MCF 10A (cell line): ENCODE measurements around the gene MEIKIN. TPM values are rescaled to one million over a fixed set of nuclear protein-coding genes. Genes with fewer than 3 reads are reported as not detected.
"Not testable (repeated sequence)": the region's sequence is repeated elsewhere in the genome, so short reads cannot be mapped to it uniquely, and the experiment has no call there.

Experiments
- BruUV-seq: library from RNA; stranded (reverse); fragments of 400-500 nt; replicated peaks from 2 replicates; lab custom pipeline; 2021; lab: Mats Ljungman, UMichigan
- CTCF ChIA-PET: fragments of 300-600 bp; sonication (Branson Sonifier 250); formaldehyde crosslinking; extraction: SDS; loops from one replicate; lab custom pipeline; 2021; ENCODE audit warnings: antibody characterized with exemption, inconsistent platforms; lab: Yijun Ruan, JAX
- POLR2A ChIA-PET: fragments of 300-600, 350-650 bp; sonication (Branson Sonifier 250); formaldehyde crosslinking; extraction: SDS; loops from one replicate; lab custom pipeline; 2020; ENCODE audit warnings: antibody characterized with exemption, inconsistent platforms; lab: Yijun Ruan, JAX
- DNase-seq: peaks from one replicate; pipeline ENCODE4 v3.0.0-alpha.2; 2018; ENCODE audit not compliant: unreplicated experiment
- H3K27ac Mint-ChIP-seq: one replicate; pipeline ENCODE4 v1.8.0; 2022; ENCODE audit warnings: mild to moderate bottlenecking, low read depth, mixed read lengths; ENCODE audit not compliant: unreplicated experiment
- H3K27me3 Mint-ChIP-seq: one replicate; pipeline ENCODE4 v1.8.0; 2022; ENCODE audit warnings: mixed read lengths; ENCODE audit not compliant: insufficient read depth, unreplicated experiment
- H3K36me3 Mint-ChIP-seq: one replicate; pipeline ENCODE4 v1.8.0; 2022; ENCODE audit warnings: mild to moderate bottlenecking, moderate library complexity, mixed read lengths; ENCODE audit not compliant: insufficient read depth, unreplicated experiment
- H3K4me1 Mint-ChIP-seq: one replicate; pipeline ENCODE4 v1.8.0; 2022; ENCODE audit warnings: mixed read lengths; ENCODE audit not compliant: insufficient read depth, unreplicated experiment
- H3K4me3 Mint-ChIP-seq: one replicate; pipeline ENCODE4 v1.8.0; 2022; ENCODE audit warnings: mild to moderate bottlenecking, moderate library complexity, mixed read lengths; ENCODE audit not compliant: unreplicated experiment
- H3K9me3 Mint-ChIP-seq: one replicate; pipeline ENCODE4 v1.8.0; 2022; ENCODE audit warnings: mixed read lengths; ENCODE audit not compliant: unreplicated experiment
- intact Hi-C: fragments of 100-400 bp; cut with micrococcal nuclease; formaldehyde crosslinking; loops from 2 replicates; pipeline ENCODE4 v1.14.1; 2022
- total RNA-seq: library from RNA; stranded (reverse); gene quantifications from 2 replicates; pipeline ENCODE4 v1.2.3, GENCODE V29; 2022
- TF ChIP-seq, protein P1 (sequence below): fragments of 200-600 bp; IDR thresholded peaks from one replicate; pipeline ENCODE4 v1.8.0; 2022; ENCODE audit warnings: antibody characterized with exemption, mild to moderate bottlenecking; ENCODE audit not compliant: unreplicated experiment

MEIKIN gene
- total RNA-seq, 1 experiment from 2014 or later, result not detected

GRCh38 chr5:131848662-131849061, 96.8 kb downstream of the MEIKIN start:
- intact Hi-C loops, result no loop called here
- DNase-seq, result no peak
- no peaks in the 10 kb centered on the region for H3K4me1 Mint-ChIP-seq
- BruUV-seq, result no TSS peak
- POLR2A ChIA-PET, result no interaction called here
- no peak overlapping the region for H3K4me3 Mint-ChIP-seq
- TF ChIP-seq, protein P1, sequence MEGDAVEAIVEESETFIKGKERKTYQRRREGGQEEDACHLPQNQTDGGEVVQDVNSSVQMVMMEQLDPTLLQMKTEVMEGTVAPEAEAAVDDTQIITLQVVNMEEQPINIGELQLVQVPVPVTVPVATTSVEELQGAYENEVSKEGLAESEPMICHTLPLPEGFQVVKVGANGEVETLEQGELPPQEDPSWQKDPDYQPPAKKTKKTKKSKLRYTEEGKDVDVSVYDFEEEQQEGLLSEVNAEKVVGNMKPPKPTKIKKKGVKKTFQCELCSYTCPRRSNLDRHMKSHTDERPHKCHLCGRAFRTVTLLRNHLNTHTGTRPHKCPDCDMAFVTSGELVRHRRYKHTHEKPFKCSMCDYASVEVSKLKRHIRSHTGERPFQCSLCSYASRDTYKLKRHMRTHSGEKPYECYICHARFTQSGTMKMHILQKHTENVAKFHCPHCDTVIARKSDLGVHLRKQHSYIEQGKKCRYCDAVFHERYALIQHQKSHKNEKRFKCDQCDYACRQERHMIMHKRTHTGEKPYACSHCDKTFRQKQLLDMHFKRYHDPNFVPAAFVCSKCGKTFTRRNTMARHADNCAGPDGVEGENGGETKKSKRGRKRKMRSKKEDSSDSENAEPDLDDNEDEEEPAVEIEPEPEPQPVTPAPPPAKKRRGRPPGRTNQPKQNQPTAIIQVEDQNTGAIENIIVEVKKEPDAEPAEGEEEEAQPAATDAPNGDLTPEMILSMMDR, result no peak
- no peaks in the 10 kb centered on the region for H3K36me3 Mint-ChIP-seq
- H3K27ac Mint-ChIP-seq, result no peak overlapping the region
- H3K27me3 Mint-ChIP-seq, result no peaks in the 10 kb centered on the region
- H3K9me3 Mint-ChIP-seq, result peaks cover 23% of the 10 kb centered on the region
- CTCF ChIA-PET, result no interaction called here

DNA sequence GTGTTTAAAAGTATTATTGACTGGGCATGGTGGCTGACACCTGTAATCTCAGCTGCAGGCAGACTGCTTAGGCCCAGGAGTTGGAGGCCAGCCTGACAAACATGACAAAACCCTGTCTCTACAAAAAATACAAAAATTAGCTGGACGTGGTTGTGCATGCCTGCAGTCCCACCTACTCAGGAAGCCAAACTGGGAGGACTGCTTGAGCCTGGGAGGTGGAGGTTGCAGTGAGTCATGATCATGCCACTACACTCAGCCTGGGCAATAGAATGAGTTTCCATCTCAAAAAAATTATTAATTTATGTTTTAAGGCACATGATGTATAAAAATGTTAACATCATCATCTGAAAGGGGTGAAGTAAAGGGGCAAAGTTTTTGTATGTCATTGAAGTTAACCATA, 98.9 kb downstream of the MEIKIN start:
- POLR2A ChIA-PET, result interaction anchor here (0.7 to 1.0 kb wide), 2 partner anchors 9 to 50 kb away, joined by 4 read pairs; partner anchors contain the start of gene FNIP1
- no peak overlapping the region for H3K4me3 Mint-ChIP-seq
- no peaks in the 10 kb centered on the region for H3K36me3 Mint-ChIP-seq
- DNase-seq, result no peak
- H3K9me3 Mint-ChIP-seq, result peaks cover 28% of the 10 kb centered on the region
- H3K4me1 Mint-ChIP-seq, result no peaks in the 10 kb centered on the region
- CTCF ChIA-PET, result interaction anchor here (1.5 kb wide), 1 partner anchor 159 kb away, joined by 4 read pairs; no protein-coding TSS in a partner anchor
- no TSS peak for BruUV-seq
- TF ChIP-seq, protein P1, result no peak
- H3K27ac Mint-ChIP-seq, result no peak overlapping the region
- H3K27me3 Mint-ChIP-seq, result no peaks in the 10 kb centered on the region
- intact Hi-C loops, result no loop called here

- TF ChIP-seq, protein P1, result no peak
- no peak overlapping the region for H3K4me3 Mint-ChIP-seq
- peaks cover 28% of the 10 kb centered on the region for H3K9me3 Mint-ChIP-seq
- H3K4me1 Mint-ChIP-seq, result no peaks in the 10 kb centered on the region
- POLR2A ChIA-PET, result interaction anchor here (1.0 kb wide), 1 partner anchor 49 kb away, joined by 4 read pairs; the partner anchor contains the start of gene FNIP1
- CTCF ChIA-PET, result interaction anchor here (0.6 to 1.5 kb wide), 3 partner anchors 10 to 160 kb away, joined by 3 to 4 read pairs (median 3); no protein-coding TSS in a partner anchor
- no TSS peak for BruUV-seq
- DNase-seq, result no peak
- no peak overlapping the region for H3K27ac Mint-ChIP-seq
- no peaks in the 10 kb centered on the region for H3K36me3 Mint-ChIP-seq
- intact Hi-C loops, result no loop called here
- H3K27me3 Mint-ChIP-seq, result no peaks in the 10 kb centered on the region
Measured at GRCh38 chr5:131845828-131846227, 99.6 kb downstream of the MEIKIN start.

DNA sequence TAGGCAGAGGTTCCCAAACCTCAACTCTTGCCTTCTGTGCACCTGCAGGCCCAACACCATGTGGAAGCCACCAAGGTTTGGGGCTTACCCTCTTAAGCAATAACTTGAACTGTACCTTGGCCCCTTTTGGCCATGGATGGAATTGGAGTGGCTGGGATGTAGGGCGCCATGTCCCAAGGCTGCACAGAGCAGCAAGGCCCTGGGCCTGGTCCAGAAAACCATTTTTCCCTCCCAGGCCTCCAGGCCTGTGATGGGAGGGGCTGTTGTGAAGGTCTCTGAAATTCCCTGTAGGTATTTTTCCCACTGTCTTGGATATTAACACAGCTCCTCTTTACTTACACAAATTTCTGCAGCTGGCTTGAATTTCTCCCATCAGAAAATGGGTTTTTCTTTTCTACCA, 102.5 kb downstream of the MEIKIN start:
- H3K4me1 Mint-ChIP-seq, DNase-seq, BruUV-seq, H3K27ac Mint-ChIP-seq, H3K27me3 Mint-ChIP-seq, H3K4me3 Mint-ChIP-seq, H3K36me3 Mint-ChIP-seq, CTCF ChIA-PET, intact Hi-C loops: not testable (repeated sequence)
- H3K9me3 Mint-ChIP-seq, result peaks cover 38% of the 10 kb centered on the region
- POLR2A ChIA-PET, result interaction anchor here (0.7 kb wide), 1 partner anchor 45 kb away, joined by 4 read pairs; no protein-coding TSS in a partner anchor

- H3K4me3 Mint-ChIP-seq, intact Hi-C loops, CTCF ChIA-PET, H3K27ac Mint-ChIP-seq, BruUV-seq, DNase-seq, H3K27me3 Mint-ChIP-seq, H3K36me3 Mint-ChIP-seq, H3K4me1 Mint-ChIP-seq, POLR2A ChIA-PET, H3K9me3 Mint-ChIP-seq: not testable (repeated sequence)
Measured at GRCh38 chr5:131832702-131833101, 112.8 kb downstream of the MEIKIN start.
